Natural killer cell (primary cell): ENCODE data around the gene IL18BP. TPM values are rescaled to one million over a fixed set of nuclear protein-coding genes. Genes with fewer than 3 reads are reported as not detected.

Experiments used
- ATAC-seq, 3 donors: fragments of 150-1000 bp in 2 of 3; fragments of 200-7000 bp in 1 of 3; cut with Tn5 transposase; 1 replicate in 1 of 3; 2 replicates in 2 of 3; pipeline ENCODE4 v1.10.0; 2021; ENCODE audit warnings: mild to moderate bottlenecking in 2 of 3, moderate library complexity in 2 of 3
- DNase-seq, 2 donors: peaks; one replicate each; pipeline versions ENCODE4 v3.0.0 to v3.0.0-alpha.2; 2013 to 2021; ENCODE audit warnings: mixed read lengths in 1 of 2
- H3K27ac ChIP-seq: one replicate; pipeline ENCODE4 v1.5.1; 2013; ENCODE audit warnings: mild to moderate bottlenecking, low read length
- H3K27me3 ChIP-seq: one replicate; pipeline ENCODE4 v1.6.1; 2013; ENCODE audit warnings: low read length; ENCODE audit not compliant: control insufficient read depth, insufficient read depth
- H3K36me3 ChIP-seq: one replicate; pipeline ENCODE4 v1.6.1; 2013; ENCODE audit warnings: low read length; ENCODE audit not compliant: control insufficient read depth, insufficient read depth
- H3K4me1 ChIP-seq: one replicate; pipeline ENCODE4 v1.6.1; 2013; ENCODE audit warnings: low read length; ENCODE audit not compliant: control insufficient read depth, insufficient read depth
- H3K4me3 ChIP-seq: one replicate; pipeline ENCODE4 v1.5.1; 2013; ENCODE audit warnings: low read length
- H3K9me3 ChIP-seq: one replicate; pipeline ENCODE4 v1.6.1; 2013; ENCODE audit warnings: low read length; ENCODE audit not compliant: control insufficient read depth, insufficient read depth
- H3K27ac Mint-ChIP-seq, 2 donors: one replicate each; pipeline ENCODE4 v1.8.0; 2022; ENCODE audit warnings: mild to moderate bottlenecking in 2 of 2, mixed read lengths in 2 of 2, moderate library complexity in 1 of 2
- H3K27me3 Mint-ChIP-seq, 2 donors: one replicate each; pipeline ENCODE4 v1.8.0; 2022; ENCODE audit warnings: low read depth in 2 of 2, mixed read lengths in 2 of 2
- H3K36me3 Mint-ChIP-seq: one replicate; pipeline ENCODE4 v1.8.0; 2022; ENCODE audit warnings: mixed read lengths
- H3K4me1 Mint-ChIP-seq, 2 donors: one replicate each; pipeline ENCODE4 v1.8.0; 2022; ENCODE audit warnings: mixed read lengths in 2 of 2
- H3K4me3 Mint-ChIP-seq: one replicate; pipeline ENCODE4 v1.8.0; 2022; ENCODE audit warnings: mild to moderate bottlenecking, moderate library complexity, mixed read lengths
- H3K9me3 Mint-ChIP-seq, 2 donors: one replicate each; pipeline ENCODE4 v1.8.0; 2022; ENCODE audit warnings: mixed read lengths in 2 of 2
- WGBS: methylation state at CpG from one replicate; pipeline ENCODE4 v1.1.7; 2013; ENCODE audit warnings: missing lambda C conversion rate; ENCODE audit not compliant: insufficient coverage; 5-methylcytosine and 5-hydroxymethylcytosine counted together
- intact Hi-C: fragments of 100-400 bp; cut with micrococcal nuclease; formaldehyde crosslinking; loops from one replicate; pipeline ENCODE4 v1.14.2; 2022
- total RNA-seq, 4 donors: library from RNA; stranded (reverse); fragments of 120-200 nt in 1 of 4; gene quantifications; one replicate each; pipeline versions ENCODE4 v1.2.3 to v1.2.4, GENCODE V29; 2013 to 2022
- TF ChIP-seq, protein P1 (sequence below): fragments of 200-600 bp; IDR thresholded peaks from one replicate; pipeline ENCODE4 v1.8.0; 2022; ENCODE audit warnings: antibody characterized with exemption

The IL18BP gene
- 10 to 100 TPM; 23.1 to 35.5 (median 27.2) TPM for total RNA-seq
- 9.2 TPM for total RNA-seq (2013)

DNA sequence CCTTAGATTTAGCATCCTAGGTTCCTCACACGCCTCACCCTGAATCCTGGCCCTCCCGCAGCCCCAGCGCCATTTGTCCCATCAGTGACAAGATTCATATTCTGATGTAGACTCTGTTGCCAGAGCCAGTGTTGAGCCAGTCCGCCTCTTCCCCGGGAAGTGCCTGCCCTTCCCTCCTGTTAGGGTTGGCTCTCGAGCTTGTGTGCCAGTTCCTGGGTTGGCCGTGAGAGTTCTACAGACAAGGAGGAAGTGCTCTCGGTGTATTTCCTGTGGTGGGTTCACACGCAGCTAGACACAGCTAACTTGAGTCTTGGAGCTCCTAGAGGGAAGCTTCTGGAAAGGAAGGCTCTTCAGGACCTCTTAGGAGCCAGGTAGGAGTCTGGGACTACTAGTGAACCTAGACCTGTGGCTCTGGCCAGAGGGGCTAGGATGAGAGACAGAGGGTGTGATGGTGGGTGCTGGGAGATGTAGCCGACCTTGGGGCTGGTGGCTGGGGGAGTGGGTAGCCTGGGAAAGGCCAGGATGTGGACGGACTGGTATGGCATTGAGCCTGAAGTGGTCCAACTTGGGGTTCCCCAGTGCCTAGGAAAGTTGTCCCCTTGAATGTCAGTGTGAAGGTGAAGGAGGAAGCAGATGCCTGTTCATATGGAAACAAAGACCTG is at the start of gene IL18BP:
Gene IL18BP, plus strand, starts transcription at position 261 of the 662 bp plus-strand sequence. CDS start 1,076 bp downstream, outside the sequence.
- peaks cover 18% of the 10 kb centered on the region for H3K36me3 ChIP-seq

DNA sequence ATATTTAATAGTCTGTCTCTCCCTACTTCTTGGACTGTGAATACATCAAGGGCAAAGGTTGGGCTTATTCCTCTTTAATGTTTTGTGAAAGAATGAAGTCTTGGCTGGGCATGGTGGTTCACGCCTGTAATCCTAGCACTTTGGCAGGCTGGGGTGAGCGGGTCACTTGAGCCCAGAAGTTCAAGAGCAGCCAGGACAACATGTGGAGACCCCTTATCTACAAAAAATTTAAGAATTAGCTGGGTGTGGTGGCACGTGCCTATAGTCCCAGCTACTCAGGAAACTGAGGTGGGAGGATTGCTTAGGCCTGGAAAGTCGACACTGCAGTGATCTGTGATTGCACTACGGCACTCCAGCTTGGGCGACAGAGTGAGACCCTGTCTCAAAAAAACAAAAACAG is 49.7 kb upstream of the IL18BP start:
- no peak overlapping the region for H3K27ac Mint-ChIP-seq
- Histone ChIP-seq H3K27me3 (no peaks in the 10 kb centered on the region), H3K4me3 (no peak overlapping the region), H3K27ac (no peak overlapping the region), H3K9me3 (no peaks in the 10 kb centered on the region), H3K4me1 (no peaks in the 10 kb centered on the region), H3K36me3 (no peaks in the 10 kb centered on the region)
- ATAC-seq (no peak), DNase-seq (no peak)
- intact Hi-C loops, result no loop called here
- no peak overlapping the region for H3K4me3 Mint-ChIP-seq
- H3K27me3 Mint-ChIP-seq, result no peaks in the 10 kb centered on the region
- no peaks in the 10 kb centered on the region for H3K36me3 Mint-ChIP-seq
- H3K4me1 Mint-ChIP-seq, result peaks cover 14 to 32% of the 10 kb centered on the region in 2 donors
- TF ChIP-seq, protein P1, sequence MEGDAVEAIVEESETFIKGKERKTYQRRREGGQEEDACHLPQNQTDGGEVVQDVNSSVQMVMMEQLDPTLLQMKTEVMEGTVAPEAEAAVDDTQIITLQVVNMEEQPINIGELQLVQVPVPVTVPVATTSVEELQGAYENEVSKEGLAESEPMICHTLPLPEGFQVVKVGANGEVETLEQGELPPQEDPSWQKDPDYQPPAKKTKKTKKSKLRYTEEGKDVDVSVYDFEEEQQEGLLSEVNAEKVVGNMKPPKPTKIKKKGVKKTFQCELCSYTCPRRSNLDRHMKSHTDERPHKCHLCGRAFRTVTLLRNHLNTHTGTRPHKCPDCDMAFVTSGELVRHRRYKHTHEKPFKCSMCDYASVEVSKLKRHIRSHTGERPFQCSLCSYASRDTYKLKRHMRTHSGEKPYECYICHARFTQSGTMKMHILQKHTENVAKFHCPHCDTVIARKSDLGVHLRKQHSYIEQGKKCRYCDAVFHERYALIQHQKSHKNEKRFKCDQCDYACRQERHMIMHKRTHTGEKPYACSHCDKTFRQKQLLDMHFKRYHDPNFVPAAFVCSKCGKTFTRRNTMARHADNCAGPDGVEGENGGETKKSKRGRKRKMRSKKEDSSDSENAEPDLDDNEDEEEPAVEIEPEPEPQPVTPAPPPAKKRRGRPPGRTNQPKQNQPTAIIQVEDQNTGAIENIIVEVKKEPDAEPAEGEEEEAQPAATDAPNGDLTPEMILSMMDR, result no peak
- no peaks in the 10 kb centered on the region for H3K9me3 Mint-ChIP-seq
- 91% methylated on average over 6 of the region's 6 CpGs for WGBS

More for the DNA sequence above, at the start of gene IL18BP:
- Mint-ChIP-seq H3K4me1 (peaks cover 19 to 25% of the 10 kb centered on the region in 2 donors), H3K36me3 (no peaks in the 10 kb centered on the region), H3K4me3 (peak within 1 kb of the TSS; percentile 95), H3K27me3 (no peaks in the 10 kb centered on the region), H3K27ac (peak within 1 kb of the TSS; percentile 92 to 97), H3K9me3 (no peaks in the 10 kb centered on the region)
- peak within 1 kb of the TSS; percentile 54 for H3K27ac ChIP-seq
- intact Hi-C loops, result no loop called here
- peaks cover 26% of the 10 kb centered on the region for H3K4me1 ChIP-seq
- H3K27me3 ChIP-seq, result no peaks in the 10 kb centered on the region
- H3K9me3 ChIP-seq, result no peaks in the 10 kb centered on the region
- 45% methylated on average over 11 of the region's 11 CpGs for whole genome bisulfite sequencing
- DNase-seq (peak in 1 of 2 donors; percentile 72), ATAC-seq (peak; percentile 79 to 91 (median 86))
- peak within 1 kb of the TSS; percentile 22 for H3K4me3 ChIP-seq
- TF ChIP-seq, protein P1, result no peak

DNA sequence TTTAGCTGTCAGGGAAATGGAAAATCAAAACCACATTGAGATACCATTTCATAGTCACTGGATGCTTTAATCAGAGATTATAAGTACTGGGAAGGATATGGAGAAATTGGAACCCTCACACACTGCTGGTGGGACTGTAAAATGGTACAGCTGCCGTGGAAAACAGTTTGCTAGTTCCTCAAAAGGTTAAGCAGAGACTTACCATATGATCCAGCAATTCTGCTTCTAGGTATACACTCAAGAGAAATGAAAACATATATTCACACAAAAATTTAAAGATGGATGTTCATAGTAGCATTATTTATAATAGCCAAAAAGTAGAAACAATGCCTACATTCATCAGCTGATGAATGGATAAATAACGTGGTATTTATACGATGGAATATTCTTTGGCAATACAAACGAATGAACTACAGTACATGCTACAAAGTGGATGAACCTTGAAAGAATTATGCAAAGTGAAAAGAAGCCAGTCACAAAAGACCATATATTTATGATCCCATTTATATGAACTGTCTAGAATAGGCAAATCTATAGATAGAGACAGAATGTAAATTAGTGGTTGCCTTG is 46.9 kb upstream of the IL18BP start:
- no peak overlapping the region for H3K27ac Mint-ChIP-seq

More for the DNA sequence above, 46.9 kb upstream of the IL18BP start:
- no peaks in the 10 kb centered on the region for H3K36me3 Mint-ChIP-seq
- WGBS, result 95% methylated on average over 3 of the region's 4 CpGs
- no peaks in the 10 kb centered on the region for H3K9me3 Mint-ChIP-seq
- TF ChIP-seq, protein P1, result no peak
- ATAC-seq, result no peak
- no peak for DNase-seq
- intact Hi-C loops, result no loop called here
- no peak overlapping the region for H3K4me3 ChIP-seq
- H3K27ac ChIP-seq, result no peak overlapping the region
- H3K4me1 ChIP-seq, result no peaks in the 10 kb centered on the region
- peaks cover 30 to 46% of the 10 kb centered on the region in 2 donors for H3K4me1 Mint-ChIP-seq
- H3K27me3 Mint-ChIP-seq, result no peaks in the 10 kb centered on the region
- H3K36me3 ChIP-seq, result no peaks in the 10 kb centered on the region
- H3K27me3 ChIP-seq, result no peaks in the 10 kb centered on the region
- H3K9me3 ChIP-seq, result no peaks in the 10 kb centered on the region
- no peak overlapping the region for H3K4me3 Mint-ChIP-seq
